GM12878 (cell line): ENCODE measurements around the gene SARS2. TPM values are rescaled to one million over a fixed set of nuclear protein-coding genes. Genes with fewer than 3 reads are reported as not detected.

Source experiments
- ATAC-seq: fragments of 200-7000 bp; cut with Tn5 transposase; 3 replicates; pipeline ENCODE4 v1.9.1; 2020; ENCODE audit warnings: mild to moderate bottlenecking, moderate library complexity
- BruUV-seq: library from RNA; stranded (reverse); fragments of 400-500 nt; replicated peaks from 2 replicates; lab custom pipeline; 2021; lab: Mats Ljungman, UMichigan
- CTCF ChIA-PET: fragments of 300-600 bp; sonication (Branson Sonifier 250); formaldehyde crosslinking; extraction: SDS; loops from one replicate; lab custom pipeline; 2021; ENCODE audit warnings: inconsistent platforms; lab: Yijun Ruan, JAX
- POLR2A ChIA-PET: fragments of 350-600 bp; formaldehyde crosslinking; extraction: SDS; loops from one replicate; lab custom pipeline; 2021; ENCODE audit warnings: inconsistent platforms; lab: Charles Lee
- RAD21 ChIA-PET: fragments of 300-600 bp; sonication (Branson Sonifier 250); formaldehyde crosslinking; loops from one replicate; lab custom pipeline; 2023; ENCODE audit warnings: antibody characterized with exemption; ENCODE audit not compliant: unreplicated experiment; lab: Charles Lee
- SMC1A ChIA-PET: fragments of 300-600 bp; sonication (Branson Sonifier 250); formaldehyde crosslinking; loops from one replicate; lab custom pipeline; 2023; ENCODE audit not compliant: unreplicated experiment, uncharacterized antibody; lab: Charles Lee
- DNase-seq: peaks from one replicate; pipeline ENCODE4 v3.0.0-alpha.2; 2011; ENCODE audit warnings: low read depth, low spot score
- FAIRE-seq: peaks from 3 replicates; lab custom pipeline; 2011; peaks lifted over from hg19 to GRCh38; lab: Jason Lieb, UNC
- H2AFZ ChIP-seq: 2 replicates; pipeline ENCODE4 v1.6.0; 2011; ENCODE audit warnings: low read depth, low read length, control low read depth; ENCODE audit not compliant: control insufficient read depth
- H3K27ac ChIP-seq: 2 replicates; pipeline ENCODE4 v1.5.1; 2011; ENCODE audit warnings: control low read depth; ENCODE audit not compliant: control insufficient read depth, insufficient read depth
- H3K27me3 ChIP-seq, 2 experiments: replicated peaks in 1 of 2; 2 replicates each; pipeline versions ENCODE4 v1.6.0 to v1.6.1; 2011; ENCODE audit warnings: low read length in 1 of 2; ENCODE audit not compliant: control insufficient read depth in 2 of 2, insufficient read depth in 2 of 2
- H3K36me3 ChIP-seq, 2 experiments: 2 replicates each; pipeline ENCODE4 v1.5.1; 2011; ENCODE audit warnings: low read length in 1 of 2; ENCODE audit not compliant: control insufficient read depth in 2 of 2, insufficient read depth in 2 of 2
- H3K4me1 ChIP-seq: 2 replicates; pipeline ENCODE4 v1.6.1; 2011; ENCODE audit warnings: mild to moderate bottlenecking, low read length, moderate library complexity, mixed read lengths; ENCODE audit not compliant: control insufficient read depth, insufficient read depth
- H3K4me2 ChIP-seq: 2 replicates; pipeline ENCODE4 v1.6.0; 2011; ENCODE audit warnings: control low read depth; ENCODE audit not compliant: control insufficient read depth, insufficient read depth
- H3K4me3 ChIP-seq: fragments of 200-600 bp; sonication (generic); 2 replicates; pipeline ENCODE4 v1.5.1; 2016
- H3K79me2 ChIP-seq: 2 replicates; pipeline ENCODE4 v1.6.0; 2011; ENCODE audit warnings: low read length; ENCODE audit not compliant: control insufficient read depth, insufficient read depth
- H3K9ac ChIP-seq: 2 replicates; pipeline ENCODE4 v1.8.0; 2011; ENCODE audit warnings: low read length, control low read depth, mixed read lengths; ENCODE audit not compliant: control insufficient read depth, insufficient read depth
- H3K9me3 ChIP-seq: replicated peaks from 3 replicates; pipeline ENCODE4 v1.5.1; 2011; ENCODE audit warnings: mild to moderate bottlenecking, low read length; ENCODE audit not compliant: control insufficient read depth, insufficient read depth
- H4K20me1 ChIP-seq: 2 replicates; pipeline ENCODE4 v1.6.0; 2011; ENCODE audit not compliant: control insufficient read depth, insufficient read depth
- ASH2L ChIP-seq: fragments of 300-600, 200-600 bp; sonication (generic); IDR thresholded peaks from 2 replicates; pipeline ENCODE4 v1.6.1; 2017; ENCODE audit warnings: low read depth, mild to moderate bottlenecking, borderline replicate concordance
- ATF7 ChIP-seq: fragments of 450-650 bp; IDR thresholded peaks from 2 replicates; pipeline ENCODE4 v1.6.1; 2016; ENCODE audit warnings: low read depth, mild to moderate bottlenecking
- BMI1 ChIP-seq: fragments of 450-650 bp; IDR thresholded peaks from 2 replicates; pipeline ENCODE4 v1.6.1; 2016; ENCODE audit warnings: mild to moderate bottlenecking, moderate library complexity, borderline replicate concordance
- CBX5 ChIP-seq: sonication (generic); IDR thresholded peaks from 2 replicates; pipeline ENCODE4 v1.6.1; 2016; ENCODE audit warnings: low read depth, moderate library complexity, mild to moderate bottlenecking, inconsistent platforms
- CUX1 ChIP-seq: IDR thresholded peaks from 2 replicates; pipeline ENCODE4 v1.6.1; 2012; ENCODE audit warnings: improper control_type of control experiment, low read depth, low read length; ENCODE audit not compliant: insufficient replicate concordance
- GABPA ChIP-seq: IDR thresholded peaks from 2 replicates; pipeline ENCODE4 v1.6.1; 2014; ENCODE audit warnings: antibody characterized with exemption, low read depth, mild to moderate bottlenecking, inconsistent platforms
- KLF5 ChIP-seq: fragments of 450-650 bp; IDR thresholded peaks from 2 replicates; pipeline ENCODE4 v1.6.1; 2014; ENCODE audit warnings: mild to moderate bottlenecking; ENCODE audit not compliant: partially characterized antibody
- MEF2A ChIP-seq: IDR thresholded peaks from 2 replicates; pipeline ENCODE4 v1.6.1; 2011; ENCODE audit warnings: low read depth, mild to moderate bottlenecking, low read length, moderate library complexity; ENCODE audit not compliant: insufficient read depth
- RFX5 ChIP-seq: IDR thresholded peaks from 2 replicates; pipeline ENCODE4 v1.6.1; 2011; ENCODE audit warnings: low read depth, low read length, improper control_type of control experiment
- SIX5 ChIP-seq: IDR thresholded peaks from 2 replicates; pipeline ENCODE4 v1.6.1; 2011; ENCODE audit warnings: mild to moderate bottlenecking, low read depth, low read length, moderate library complexity; ENCODE audit not compliant: severe bottlenecking
- SMAD5 ChIP-seq: IDR thresholded peaks from 2 replicates; pipeline ENCODE4 v1.6.1; 2016; ENCODE audit warnings: antibody characterized with exemption, low read depth
- TAF1 ChIP-seq: IDR thresholded peaks from 2 replicates; pipeline ENCODE4 v1.6.1; 2011; ENCODE audit warnings: mild to moderate bottlenecking, low read depth, low read length, borderline replicate concordance
- TCF3 ChIP-seq: IDR thresholded peaks from 2 replicates; pipeline ENCODE4 v1.6.1; 2012; ENCODE audit warnings: low read depth, mild to moderate bottlenecking, low read length, borderline replicate concordance; ENCODE audit not compliant: insufficient read depth
- ZNF687 ChIP-seq: fragments of 450-650 bp; IDR thresholded peaks from 2 replicates; pipeline ENCODE4 v1.6.1; 2017; ENCODE audit warnings: mild to moderate bottlenecking, moderate library complexity
- WGBS: methylation state at CpG from one replicate; pipeline ENCODE4 v1.1.6; 2016; ENCODE audit warnings: low lambda C conversion rate; ENCODE audit not compliant: insufficient replicate concordance, insufficient coverage; ENCODE audit errors: missing lambda C conversion rate; 5-methylcytosine and 5-hydroxymethylcytosine counted together
- in situ Hi-C: fragments of 300-500 bp; cut with MboI; formaldehyde crosslinking; loops from 9 replicates; pipeline ENCODE4 v1.14.3; 2018; ENCODE audit warnings: mixed read lengths
- intact Hi-C: fragments of 100-400 bp; cut with micrococcal nuclease; formaldehyde crosslinking; loops from one replicate; pipeline ENCODE4 v1.14.2; 2022; ENCODE audit not compliant: unreplicated experiment
- polyA plus RNA-seq, 11 experiments: library from polyadenylated mRNA; depleted of rRNA in 4 of 11; unstranded in 6 of 11; stranded (reverse) in 5 of 11; fragments of >200 nt; fragmentation: Nextera tagmentation in 4 of 11; fragmentation: Illumina TruSeq in 1 of 11; extraction: Ambion mirVana in 4 of 11; extraction: Trizol in 1 of 11; gene quantifications; 1 replicate in 1 of 11; 2 replicates in 10 of 11; pipeline versions ENCODE4 v1.2.1 to v1.2.3, GENCODE V29; 2011 to 2016; ENCODE audit warnings: inconsistent platforms in 2 of 11, missing spikeins in 2 of 11, low read depth in 1 of 11
- total RNA-seq, 4 experiments: library from RNA; depleted of rRNA in 3 of 4; stranded (reverse); fragments of >200 nt in 3 of 4; fragmentation: Illumina TruSeq in 1 of 4; extraction: Trizol in 1 of 4; gene quantifications; 2 replicates each; pipeline versions ENCODE4 v1.2.1 to v1.2.3, GENCODE V29; 2013 to 2021

Gene SARS2
- total and polyA plus RNA-seq, 10 of the 15 experiments (the other 5 are each of a cell fraction or from before 2014, with no cell fraction given) = 2.6 to 50.3 (median 27.5) TPM

- BruUV-seq = no TSS peak
- H2AFZ ChIP-seq = no peak overlapping the region
- 91% methylated on average over 11 of the region's 11 CpGs for WGBS
- RAD21 ChIA-PET = interaction anchor here (0.8 to 2.1 kb wide), 5 partner anchors 9 to 149 kb away, joined by 3 to 8 read pairs (median 4); partner anchors contain the start of genes MRPS12 and SARS2
- H4K20me1 ChIP-seq = no peaks in the 10 kb centered on the region
- POLR2A ChIA-PET = interaction anchor here (0.5 to 2.8 kb wide), 5 partner anchors 10 to 265 kb away, joined by 4 to 12 read pairs (median 7); partner anchors contain the start of genes ECH1, NFKBIB and SIRT2
- no peak overlapping the region for H3K4me2 ChIP-seq
- no peak for FAIRE-seq
- H3K27me3 ChIP-seq = no peaks in the 10 kb centered on the region
- CTCF ChIA-PET = interaction anchor here (0.6 to 4.8 kb wide), 6 partner anchors 8 to 335 kb away, joined by 3 to 62 read pairs (median 10); partner anchors contain the start of genes HNRNPL, MRPS12 and SARS2
- no peaks in the 10 kb centered on the region; the same call in none of the 2 replicates for H3K79me2 ChIP-seq
- H3K4me3 ChIP-seq = no peak overlapping the region
- in situ Hi-C loops (no loop called here), intact Hi-C loops (loop anchor here (2.0 kb wide), 1 partner anchor 19 kb away; the partner anchor contains the start of genes NFKBIB and SIRT2)
- H3K27ac ChIP-seq = no peak overlapping the region
- peaks cover 7% of the 10 kb centered on the region for H3K4me1 ChIP-seq
- no peaks in the 10 kb centered on the region; a peak in 1 of 4 replicates for H3K36me3 ChIP-seq
- DNase-seq = no peak
- H3K9ac ChIP-seq = no peak overlapping the region
- H3K9me3 ChIP-seq = no peaks in the 10 kb centered on the region
- SMC1A ChIA-PET = interaction anchor here (1.0 to 1.7 kb wide), 3 partner anchors 8 to 51 kb away, joined by 3 to 9 read pairs (median 4); partner anchors contain the start of genes MRPS12 and SARS2
- no peak for ATAC-seq
- TF ChIP-seq CUX1 = no peak
- TF ChIP-seq CBX5 = no peak
- no peak for TF ChIP-seq ASH2L
- no peak for TF ChIP-seq SIX5
- TF ChIP-seq BMI1 = no peak
- TF ChIP-seq ZNF687 = no peak
- TF ChIP-seq TCF3 = no peak
- no peak for TF ChIP-seq MEF2A
- no peak for TF ChIP-seq TAF1
- TF ChIP-seq RFX5 = no peak
- TF ChIP-seq KLF5 = no peak
- no peak for TF ChIP-seq GABPA
- TF ChIP-seq ATF7 = no peak
- no peak for TF ChIP-seq SMAD5
Measured at GRCh38 chr19:38879400-38879751, 51.2 kb downstream of the SARS2 start.
